A549 (cell line): ENCODE data around the gene CAPN2. TPM values are rescaled to one million over a fixed set of nuclear protein-coding genes. Genes with fewer than 3 reads are reported as not detected.

Experiments
- ATAC-seq, 2 experiments: fragments of 200-7000 bp in 1 of 2; fragments of >200 bp in 1 of 2; cut with Nextera tagmentation in 1 of 2; cut with Tn5 transposase in 1 of 2; 3 replicates each; pipeline versions ENCODE4 v1.8.0 to v1.9.1; 2018 to 2020; ENCODE audit warnings: mild to moderate bottlenecking in 1 of 2, moderate library complexity in 1 of 2
- CTCF ChIA-PET: fragments of 300-600 bp; sonication (Branson Sonifier 250); formaldehyde crosslinking; extraction: SDS; loops from one replicate; lab custom pipeline; 2021; ENCODE audit warnings: antibody characterized with exemption, inconsistent platforms; lab: Yijun Ruan, JAX
- POLR2A ChIA-PET: fragments of 350-600 bp; formaldehyde crosslinking; extraction: SDS; loops from one replicate; lab custom pipeline; 2021; ENCODE audit warnings: antibody characterized with exemption, inconsistent platforms; lab: Yijun Ruan, JAX
- DNase-seq, 2 experiments: peaks; one replicate each; pipeline versions ENCODE4 v3.0.0 to v3.0.0-alpha.2; 2011 to 2016; ENCODE audit warnings: low read depth in 1 of 2, low spot score in 1 of 2
- FAIRE-seq: peaks from 2 replicates; lab custom pipeline; 2011; peaks lifted over from hg19 to GRCh38; lab: Jason Lieb, UNC
- H3K27ac ChIP-seq, 2 experiments: fragments of >200 bp; sonication (Bioruptor Twin); formaldehyde crosslinking; 3 replicates each; pipeline ENCODE4 v1.5.1; 2016 to 2017
- H3K4me1 ChIP-seq: fragments of >200 bp; sonication (Bioruptor Twin); formaldehyde crosslinking; 3 replicates; pipeline ENCODE4 v1.6.1; 2016
- H3K4me2 ChIP-seq: fragments of >200 bp; sonication (Bioruptor Twin); formaldehyde crosslinking; 3 replicates; pipeline ENCODE4 v1.6.1; 2016
- H3K4me3 ChIP-seq: fragments of >200 bp; sonication (Bioruptor Twin); formaldehyde crosslinking; 3 replicates; pipeline ENCODE4 v1.5.1; 2016
- H3K9me3 ChIP-seq: fragments of >200 bp; sonication (Bioruptor Twin); formaldehyde crosslinking; 3 replicates; pipeline ENCODE4 v1.6.1; 2016
- CEBPB ChIP-seq, 2 experiments: fragments of >200 bp in 1 of 2; sonication (Bioruptor Twin) in 1 of 2; formaldehyde crosslinking in 1 of 2; IDR thresholded peaks; 2 replicates each; pipeline ENCODE4 v1.6.1; 2012 to 2016
- EP300 ChIP-seq, 2 experiments: fragments of >200 bp; sonication (Bioruptor Twin); formaldehyde crosslinking; IDR thresholded peaks; 2 replicates in 1 of 2; 3 replicates in 1 of 2; pipeline ENCODE4 v1.6.1; 2016 to 2017
- ESRRA ChIP-seq: fragments of 150-350 bp; IDR thresholded peaks from 2 replicates; pipeline ENCODE4 v1.6.1; 2014; ENCODE audit warnings: mild to moderate bottlenecking, low read length, borderline replicate concordance
- FOSB ChIP-seq: fragments of 250-450 bp; sonication (Bioruptor Pico); IDR thresholded peaks from 2 replicates; pipeline ENCODE4 v1.5.0; 2020; ENCODE audit warnings: mild to moderate bottlenecking, moderate library complexity
- GATA3 ChIP-seq: IDR thresholded peaks from 2 replicates; pipeline ENCODE4 v1.6.1; 2012; ENCODE audit warnings: borderline replicate concordance
- HDAC2 ChIP-seq: fragments of 200-600 bp; sonication (generic); IDR thresholded peaks from 2 replicates; pipeline ENCODE4 v1.6.1; 2016
- HMGXB4 ChIP-seq: fragments of 250-450 bp; sonication (Bioruptor Pico); IDR thresholded peaks from 2 replicates; pipeline ENCODE4 v1.5.0; 2021; ENCODE audit warnings: mild to moderate bottlenecking, moderate library complexity, borderline replicate concordance
- HOXA7 ChIP-seq: fragments of 250-450 bp; sonication (Bioruptor Pico); IDR thresholded peaks from 2 replicates; pipeline ENCODE4 v1.5.0; 2020; ENCODE audit warnings: mild to moderate bottlenecking, moderate library complexity
- HOXB13 ChIP-seq: fragments of 250-450 bp; sonication (Bioruptor Pico); IDR thresholded peaks from 2 replicates; pipeline ENCODE4 v1.5.0; 2020; ENCODE audit warnings: low read depth, mild to moderate bottlenecking, moderate library complexity
- HOXB5 ChIP-seq: fragments of 250-450 bp; sonication (Bioruptor Pico); IDR thresholded peaks from 2 replicates; pipeline ENCODE4 v1.5.0; 2020; ENCODE audit warnings: mild to moderate bottlenecking, moderate library complexity
- JUN ChIP-seq, 2 experiments: fragments of >200 bp; sonication (Bioruptor Twin); formaldehyde crosslinking; IDR thresholded peaks; 2 replicates in 1 of 2; 3 replicates in 1 of 2; pipeline ENCODE4 v1.6.1; 2016 to 2017
- KDM5A ChIP-seq: fragments of 200-600 bp; sonication (generic); IDR thresholded peaks from 2 replicates; pipeline ENCODE4 v1.6.1; 2016; ENCODE audit warnings: antibody characterized with exemption, mild to moderate bottlenecking
- MAFK ChIP-seq: fragments of 450-650 bp; IDR thresholded peaks from 2 replicates; pipeline ENCODE4 v1.6.1; 2014; ENCODE audit not compliant: partially characterized antibody
- RAD21 ChIP-seq, 2 experiments: fragments of >200 bp in 1 of 2; sonication (Bioruptor Twin) in 1 of 2; formaldehyde crosslinking in 1 of 2; IDR thresholded peaks in 1 of 2; conservative IDR thresholded peaks in 1 of 2; 2 replicates in 1 of 2; 3 replicates in 1 of 2; pipeline ENCODE4 v1.6.1; 2012 to 2018; ENCODE audit warnings: inconsistent platforms in 1 of 2
- RCOR1 ChIP-seq: fragments of 150-350 bp; IDR thresholded peaks from 2 replicates; pipeline ENCODE4 v1.6.1; 2014; ENCODE audit warnings: antibody characterized with exemption, low read length, low read depth
- REST ChIP-seq: fragments of 200-600 bp; sonication (generic); IDR thresholded peaks from 2 replicates; pipeline ENCODE4 v1.6.1; 2016; ENCODE audit warnings: antibody characterized with exemption, mild to moderate bottlenecking, moderate library complexity
- RFX5 ChIP-seq: fragments of 450-650 bp; IDR thresholded peaks from 2 replicates; pipeline ENCODE4 v1.7.1; 2014; ENCODE audit warnings: antibody characterized with exemption, mild to moderate bottlenecking, moderate library complexity
- TP53 ChIP-seq: fragments of 250-450 bp; sonication (Bioruptor Pico); IDR thresholded peaks from 2 replicates; pipeline ENCODE4 v1.5.0; 2021; ENCODE audit warnings: mild to moderate bottlenecking, moderate library complexity
- ZC3H11A ChIP-seq: fragments of 450-650 bp; IDR thresholded peaks from 2 replicates; pipeline ENCODE4 v1.6.1; 2014; ENCODE audit warnings: antibody characterized with exemption, mild to moderate bottlenecking
- ZFP36 ChIP-seq: fragments of 450-650 bp; IDR thresholded peaks from 2 replicates; pipeline ENCODE4 v1.6.1; 2014; ENCODE audit warnings: borderline replicate concordance; ENCODE audit not compliant: partially characterized antibody
- WGBS: methylation state at CpG from one replicate; pipeline ENCODE4 v1.1.6; 2017; ENCODE audit errors: missing lambda C conversion rate; 5-methylcytosine and 5-hydroxymethylcytosine counted together
- polyA plus RNA-seq, 4 experiments: library from polyadenylated mRNA; depleted of rRNA in 3 of 4; stranded (reverse); fragments of >200 nt; fragmentation: RNase III in 1 of 4; extraction: RNeasy Plus Mini Kit Qiagen cat#74134 plus additional on column Dnase treatment in 1 of 4; gene quantifications; 2 replicates in 3 of 4; 3 replicates in 1 of 4; pipeline ENCODE4 v1.2.3, GENCODE V29; 2011 to 2017
- TF ChIP-seq, protein P1 (sequence below): fragments of >200 bp; sonication (Bioruptor Twin); formaldehyde crosslinking; IDR thresholded peaks from 3 replicates; pipeline ENCODE4 v1.5.1; 2016
- TF ChIP-seq, protein P2 (sequence below): fragments of >200 bp; sonication (Bioruptor Twin); formaldehyde crosslinking; IDR thresholded peaks from 3 replicates; pipeline ENCODE4 v1.6.1; 2016

The CAPN2 gene
- polyA plus RNA-seq, 2 of the 4 experiments (the other 2 are of a cell fraction): 199 to 300 TPM

GRCh38 chr1:223824287-223824686 is 111.9 kb downstream of the CAPN2 start:
- no peaks in the 10 kb centered on the region for H3K9me3 ChIP-seq
- CTCF ChIA-PET: interaction anchor here (0.9 to 2.0 kb wide), 8 partner anchors 10 to 75 kb away, joined by 3 to 11 read pairs (median 4); partner anchors contain the start of gene TP53BP2
- DNase-seq: no peak

GRCh38 chr1:223824712-223825111 is 112.4 kb downstream of the CAPN2 start:
- Histone ChIP-seq H3K27ac (no peak overlapping the region), H3K4me1 (peaks cover 10% of the 10 kb centered on the region; the same call in 2 of the 3 replicates), H3K4me2 (no peak overlapping the region), H3K4me3 (no peak overlapping the region), H3K9me3 (no peaks in the 10 kb centered on the region)
- DNase-seq (no peak), FAIRE-seq (no peak), ATAC-seq (no peak)
- POLR2A ChIA-PET: no interaction called here
- TF ChIP-seq, protein P1, sequence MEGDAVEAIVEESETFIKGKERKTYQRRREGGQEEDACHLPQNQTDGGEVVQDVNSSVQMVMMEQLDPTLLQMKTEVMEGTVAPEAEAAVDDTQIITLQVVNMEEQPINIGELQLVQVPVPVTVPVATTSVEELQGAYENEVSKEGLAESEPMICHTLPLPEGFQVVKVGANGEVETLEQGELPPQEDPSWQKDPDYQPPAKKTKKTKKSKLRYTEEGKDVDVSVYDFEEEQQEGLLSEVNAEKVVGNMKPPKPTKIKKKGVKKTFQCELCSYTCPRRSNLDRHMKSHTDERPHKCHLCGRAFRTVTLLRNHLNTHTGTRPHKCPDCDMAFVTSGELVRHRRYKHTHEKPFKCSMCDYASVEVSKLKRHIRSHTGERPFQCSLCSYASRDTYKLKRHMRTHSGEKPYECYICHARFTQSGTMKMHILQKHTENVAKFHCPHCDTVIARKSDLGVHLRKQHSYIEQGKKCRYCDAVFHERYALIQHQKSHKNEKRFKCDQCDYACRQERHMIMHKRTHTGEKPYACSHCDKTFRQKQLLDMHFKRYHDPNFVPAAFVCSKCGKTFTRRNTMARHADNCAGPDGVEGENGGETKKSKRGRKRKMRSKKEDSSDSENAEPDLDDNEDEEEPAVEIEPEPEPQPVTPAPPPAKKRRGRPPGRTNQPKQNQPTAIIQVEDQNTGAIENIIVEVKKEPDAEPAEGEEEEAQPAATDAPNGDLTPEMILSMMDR: no peak
- TF ChIP-seq HOXA7 (CRISPR knock-in tag): no peak
- TF ChIP-seq ZC3H11A: no peak
- TF ChIP-seq HOXB13 (CRISPR knock-in tag): no peak
- no peak for TF ChIP-seq REST
- no peak for TF ChIP-seq GATA3
- TF ChIP-seq HOXB5: no peak
- no peak for TF ChIP-seq ZFP36
- TF ChIP-seq KDM5A: no peak
- 90% methylated on average over 4 of the region's 4 CpGs for WGBS
- CTCF ChIA-PET: interaction anchor here (0.9 to 2.0 kb wide), 7 partner anchors 11 to 75 kb away, joined by 3 to 11 read pairs (median 7); partner anchors contain the start of gene TP53BP2

More at GRCh38 chr1:223824287-223824686, 111.9 kb downstream of the CAPN2 start:
- Histone ChIP-seq H3K4me1 (peaks cover 14% of the 10 kb centered on the region; the same call in 2 of the 3 replicates), H3K27ac (no peak overlapping the region), H3K4me2 (no peak overlapping the region), H3K4me3 (no peak overlapping the region)
- ATAC-seq (no peak), FAIRE-seq (no peak)
- 94% methylated on average over 9 of the region's 9 CpGs for WGBS
- TF ChIP-seq RFX5 (no peak), JUN (IDR thresholded peaks at IDR 0.05) (no peak), MAFK (no peak), CEBPB (IDR thresholded peaks at IDR 0.05) (no peak), RAD21 (conservative IDR thresholded peaks at IDR 0.05 in 1 of 2, IDR thresholded peaks at IDR 0.05 in 1 of 2) (no peak), HDAC2 (no peak), RCOR1 (no peak), TP53 (CRISPR knock-in tag) (no peak), ZFP36 (no peak), EP300 (IDR thresholded peaks at IDR 0.05) (no peak), ESRRA (no peak), HMGXB4 (CRISPR knock-in tag) (no peak), FOSB (CRISPR knock-in tag) (no peak), KDM5A (no peak)
- TF ChIP-seq, protein P2, sequence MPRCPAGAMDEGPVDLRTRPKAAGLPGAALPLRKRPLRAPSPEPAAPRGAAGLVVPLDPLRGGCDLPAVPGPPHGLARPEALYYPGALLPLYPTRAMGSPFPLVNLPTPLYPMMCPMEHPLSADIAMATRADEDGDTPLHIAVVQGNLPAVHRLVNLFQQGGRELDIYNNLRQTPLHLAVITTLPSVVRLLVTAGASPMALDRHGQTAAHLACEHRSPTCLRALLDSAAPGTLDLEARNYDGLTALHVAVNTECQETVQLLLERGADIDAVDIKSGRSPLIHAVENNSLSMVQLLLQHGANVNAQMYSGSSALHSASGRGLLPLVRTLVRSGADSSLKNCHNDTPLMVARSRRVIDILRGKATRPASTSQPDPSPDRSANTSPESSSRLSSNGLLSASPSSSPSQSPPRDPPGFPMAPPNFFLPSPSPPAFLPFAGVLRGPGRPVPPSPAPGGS: no peak
- POLR2A ChIA-PET: no interaction called here
